MCF 10A (cell line): ENCODE data around the gene AKT1S1. TPM values are rescaled to one million over a fixed set of nuclear protein-coding genes. Genes with fewer than 3 reads are reported as not detected.

Experiments
- BruUV-seq: library from RNA; stranded (reverse); fragments of 400-500 nt; replicated peaks from 2 replicates; lab custom pipeline; 2021; lab: Mats Ljungman, UMichigan
- CTCF ChIA-PET: fragments of 300-600 bp; sonication (Branson Sonifier 250); formaldehyde crosslinking; extraction: SDS; loops from one replicate; lab custom pipeline; 2021; ENCODE audit warnings: antibody characterized with exemption, inconsistent platforms; lab: Yijun Ruan, JAX
- POLR2A ChIA-PET: fragments of 300-600, 350-650 bp; sonication (Branson Sonifier 250); formaldehyde crosslinking; extraction: SDS; loops from one replicate; lab custom pipeline; 2020; ENCODE audit warnings: antibody characterized with exemption, inconsistent platforms; lab: Yijun Ruan, JAX
- DNase-seq: peaks from one replicate; pipeline ENCODE4 v3.0.0-alpha.2; 2018; ENCODE audit not compliant: unreplicated experiment
- H3K27ac Mint-ChIP-seq: one replicate; pipeline ENCODE4 v1.8.0; 2022; ENCODE audit warnings: mild to moderate bottlenecking, low read depth, mixed read lengths; ENCODE audit not compliant: unreplicated experiment
- H3K27me3 Mint-ChIP-seq: one replicate; pipeline ENCODE4 v1.8.0; 2022; ENCODE audit warnings: mixed read lengths; ENCODE audit not compliant: insufficient read depth, unreplicated experiment
- H3K36me3 Mint-ChIP-seq: one replicate; pipeline ENCODE4 v1.8.0; 2022; ENCODE audit warnings: mild to moderate bottlenecking, moderate library complexity, mixed read lengths; ENCODE audit not compliant: insufficient read depth, unreplicated experiment
- H3K4me1 Mint-ChIP-seq: one replicate; pipeline ENCODE4 v1.8.0; 2022; ENCODE audit warnings: mixed read lengths; ENCODE audit not compliant: insufficient read depth, unreplicated experiment
- H3K4me3 Mint-ChIP-seq: one replicate; pipeline ENCODE4 v1.8.0; 2022; ENCODE audit warnings: mild to moderate bottlenecking, moderate library complexity, mixed read lengths; ENCODE audit not compliant: unreplicated experiment
- H3K9me3 Mint-ChIP-seq: one replicate; pipeline ENCODE4 v1.8.0; 2022; ENCODE audit warnings: mixed read lengths; ENCODE audit not compliant: unreplicated experiment
- intact Hi-C: fragments of 100-400 bp; cut with micrococcal nuclease; formaldehyde crosslinking; loops from 2 replicates; pipeline ENCODE4 v1.14.1; 2022
- total RNA-seq: library from RNA; stranded (reverse); gene quantifications from 2 replicates; pipeline ENCODE4 v1.2.3, GENCODE V29; 2022
- TF ChIP-seq, protein P1 (sequence below): fragments of 200-600 bp; IDR thresholded peaks from one replicate; pipeline ENCODE4 v1.8.0; 2022; ENCODE audit warnings: antibody characterized with exemption, mild to moderate bottlenecking; ENCODE audit not compliant: unreplicated experiment

AKT1S1 gene
- total RNA-seq, 1 experiment from 2014 or later, result 74.7 TPM

DNA sequence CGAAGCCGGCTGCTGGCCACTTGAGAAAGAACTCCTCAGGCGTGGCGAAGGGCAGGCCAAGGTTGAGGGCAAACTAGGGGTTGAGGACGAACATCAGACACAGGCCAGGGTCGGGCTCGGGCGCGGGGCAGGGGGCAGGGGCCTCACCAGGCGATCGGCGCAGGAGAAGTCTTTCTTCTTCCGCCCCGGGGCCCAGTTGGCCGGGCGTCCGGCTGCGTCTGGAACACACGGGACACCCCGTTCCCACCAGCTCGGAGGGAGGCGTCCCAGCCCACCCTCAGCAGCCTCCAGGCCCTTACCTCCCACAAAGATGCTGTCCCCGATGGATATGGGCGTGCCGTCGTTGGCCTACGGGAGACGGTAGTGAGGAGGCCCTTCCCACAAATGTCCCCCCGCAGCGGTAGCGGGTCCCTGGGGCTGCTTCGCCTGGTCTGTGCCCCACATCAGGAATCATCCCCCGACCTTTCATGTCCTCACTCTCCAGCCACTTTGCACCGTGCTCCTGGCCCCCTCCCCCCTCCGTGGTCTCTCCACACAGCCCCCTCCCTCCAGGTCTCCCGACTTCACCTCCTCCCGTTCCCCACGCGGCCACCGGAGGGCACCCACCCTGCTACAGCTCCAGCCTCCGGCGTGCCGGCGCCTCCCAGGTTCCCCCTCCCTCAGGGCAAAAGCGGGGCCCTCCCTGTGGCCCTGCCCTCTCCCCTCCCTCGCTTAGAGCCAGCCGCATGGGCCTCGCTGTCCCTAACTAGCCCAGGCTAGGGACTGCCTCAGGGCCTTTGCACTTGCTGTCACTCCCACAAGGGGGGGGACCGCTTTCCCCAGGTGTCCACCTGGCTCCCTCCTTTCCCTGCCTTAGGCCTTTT, 14.5 kb downstream of the AKT1S1 start:
- Mint-ChIP-seq H3K36me3 (peaks cover 79% of the 10 kb centered on the region), H3K9me3 (no peaks in the 10 kb centered on the region), H3K27ac (no peak overlapping the region), H3K27me3 (no peaks in the 10 kb centered on the region), H3K4me1 (peaks cover 5% of the 10 kb centered on the region), H3K4me3 (no peak overlapping the region)
- ChIA-PET CTCF (interaction anchor here (0.7 kb wide), 2 partner anchors 85 to 274 kb away, joined by 3 to 5 read pairs; no protein-coding TSS in a partner anchor), POLR2A (interaction anchor here (1.0 to 1.5 kb wide), 2 partner anchors 12 to 292 kb away, joined by 3 to 7 read pairs; partner anchors contain the start of gene PTOV1)
- DNase-seq, result no peak
- intact Hi-C loops, result no loop called here
- no TSS peak for BruUV-seq
- TF ChIP-seq, protein P1, sequence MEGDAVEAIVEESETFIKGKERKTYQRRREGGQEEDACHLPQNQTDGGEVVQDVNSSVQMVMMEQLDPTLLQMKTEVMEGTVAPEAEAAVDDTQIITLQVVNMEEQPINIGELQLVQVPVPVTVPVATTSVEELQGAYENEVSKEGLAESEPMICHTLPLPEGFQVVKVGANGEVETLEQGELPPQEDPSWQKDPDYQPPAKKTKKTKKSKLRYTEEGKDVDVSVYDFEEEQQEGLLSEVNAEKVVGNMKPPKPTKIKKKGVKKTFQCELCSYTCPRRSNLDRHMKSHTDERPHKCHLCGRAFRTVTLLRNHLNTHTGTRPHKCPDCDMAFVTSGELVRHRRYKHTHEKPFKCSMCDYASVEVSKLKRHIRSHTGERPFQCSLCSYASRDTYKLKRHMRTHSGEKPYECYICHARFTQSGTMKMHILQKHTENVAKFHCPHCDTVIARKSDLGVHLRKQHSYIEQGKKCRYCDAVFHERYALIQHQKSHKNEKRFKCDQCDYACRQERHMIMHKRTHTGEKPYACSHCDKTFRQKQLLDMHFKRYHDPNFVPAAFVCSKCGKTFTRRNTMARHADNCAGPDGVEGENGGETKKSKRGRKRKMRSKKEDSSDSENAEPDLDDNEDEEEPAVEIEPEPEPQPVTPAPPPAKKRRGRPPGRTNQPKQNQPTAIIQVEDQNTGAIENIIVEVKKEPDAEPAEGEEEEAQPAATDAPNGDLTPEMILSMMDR, result no peak

DNA sequence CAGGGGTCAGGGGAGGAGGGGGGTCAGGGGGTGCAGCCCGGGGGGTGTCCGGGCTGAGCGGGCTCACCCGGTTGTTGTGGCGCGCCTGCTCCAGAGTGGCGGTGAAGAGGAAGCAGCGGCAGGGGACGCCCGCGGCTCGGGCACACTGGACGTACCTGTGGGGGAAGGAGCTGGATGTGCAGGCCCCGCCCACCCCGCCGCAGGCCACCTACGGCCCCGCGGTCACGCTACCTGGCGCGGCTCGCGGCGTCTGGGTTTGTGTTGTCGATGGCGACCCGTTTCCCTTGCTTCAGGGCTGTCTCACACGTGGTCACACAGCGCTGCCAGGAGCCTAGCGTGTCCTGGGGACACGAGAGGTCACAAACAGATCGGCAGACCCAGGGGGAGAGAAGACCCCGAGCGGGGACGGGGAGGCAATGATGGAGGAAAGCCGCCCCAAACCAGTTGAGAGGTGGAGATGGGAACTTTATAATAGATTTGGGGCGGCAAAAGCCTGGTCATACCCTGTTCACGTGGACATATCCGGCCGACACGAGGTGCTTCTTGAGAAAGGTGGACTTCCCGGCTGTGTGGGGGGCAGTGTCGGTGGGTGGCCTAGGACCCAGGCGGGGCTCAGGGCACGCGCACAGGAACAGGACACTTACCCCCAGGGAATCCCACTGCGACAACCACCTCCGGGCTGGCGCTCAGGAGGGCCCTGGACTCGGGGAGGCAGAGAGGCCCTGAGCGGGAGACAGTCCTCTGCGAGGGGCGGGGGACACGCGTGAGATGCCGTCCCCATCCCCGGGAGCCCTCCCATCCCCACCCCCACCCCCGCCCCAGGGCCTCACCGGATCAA, 15.4 kb downstream of the AKT1S1 start:
- Mint-ChIP-seq H3K4me3 (no peak overlapping the region), H3K27ac (no peak overlapping the region), H3K27me3 (no peaks in the 10 kb centered on the region), H3K4me1 (peaks cover 2% of the 10 kb centered on the region), H3K36me3 (peaks cover 82% of the 10 kb centered on the region), H3K9me3 (no peaks in the 10 kb centered on the region)
- POLR2A ChIA-PET, result interaction anchor here (1.3 kb wide), 1 partner anchor 10 kb away, joined by 4 read pairs; no protein-coding TSS in a partner anchor
- no peak for DNase-seq
- intact Hi-C loops, result no loop called here
- TF ChIP-seq, protein P1, result no peak
- CTCF ChIA-PET, result no interaction called here
- BruUV-seq, result no TSS peak

DNA sequence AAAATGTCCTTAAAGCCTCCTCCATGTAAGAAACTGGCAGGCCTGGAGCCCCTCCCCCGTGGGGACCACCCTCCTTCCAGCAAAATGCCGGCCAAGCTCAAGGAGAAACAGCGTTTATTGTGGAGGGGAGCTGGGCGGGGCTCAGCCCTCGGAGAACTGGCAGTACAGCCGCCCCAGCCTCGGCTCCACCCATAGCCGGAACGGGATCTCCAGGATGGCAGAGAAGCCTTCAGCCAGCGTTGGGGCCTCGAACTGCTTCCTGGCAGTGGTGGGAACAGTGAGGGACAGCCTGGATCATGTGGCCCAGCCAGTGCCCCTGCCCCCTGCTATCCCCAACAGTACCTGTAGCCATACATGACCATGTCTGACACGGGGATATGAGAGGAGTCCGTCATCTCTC, 16.0 kb downstream of the AKT1S1 start:
- CTCF ChIA-PET, result no interaction called here
- intact Hi-C loops, result no loop called here
- Mint-ChIP-seq H3K36me3 (peaks cover 82% of the 10 kb centered on the region), H3K9me3 (no peaks in the 10 kb centered on the region), H3K4me1 (no peaks in the 10 kb centered on the region), H3K27me3 (no peaks in the 10 kb centered on the region), H3K4me3 (no peak overlapping the region), H3K27ac (no peak overlapping the region)
- BruUV-seq, result no TSS peak
- DNase-seq, result no peak
- POLR2A ChIA-PET, result interaction anchor here (1.3 kb wide), 1 partner anchor 9 kb away, joined by 4 read pairs; no protein-coding TSS in a partner anchor
- TF ChIP-seq, protein P1, result no peak
